K562 (cell line): ENCODE results near the gene PHTF2. TPM values are rescaled to one million over a fixed set of nuclear protein-coding genes. Genes with fewer than 3 reads are reported as not detected.

ENCODE experiments used
- ATAC-seq: fragments of 200-7000 bp; cut with Tn5 transposase; 3 replicates; pipeline ENCODE4 v1.9.1; 2020; ENCODE audit warnings: moderate library complexity
- BruUV-seq: library from RNA; stranded (reverse); fragments of 400-500 nt; replicated peaks from 2 replicates; lab custom pipeline; 2021; lab: Mats Ljungman, UMichigan
- CTCF ChIA-PET: fragments of 300-600 bp; formaldehyde crosslinking; extraction: SDS; loops from one replicate; lab custom pipeline; 2021; ENCODE audit warnings: low intra/inter-chr PET ratio; lab: Yijun Ruan, JAX
- POLR2A ChIA-PET: fragments of 300-600, 350-650 bp; sonication (Branson Sonifier 250); formaldehyde crosslinking; extraction: SDS; loops from one replicate; lab custom pipeline; 2021; ENCODE audit warnings: antibody characterized with exemption, inconsistent platforms; lab: Yijun Ruan, JAX
- DNase-seq, 4 experiments: peaks; one replicate each; pipeline versions ENCODE4 v3.0.0 to v3.0.0-alpha.2; 2011 to 2018; ENCODE audit warnings: low spot score in 3 of 4, mixed read lengths in 3 of 4; ENCODE audit errors: extremely low read depth in 1 of 4
- FAIRE-seq: peaks from 2 replicates; lab custom pipeline; 2011; peaks lifted over from hg19 to GRCh38; lab: Jason Lieb, UNC
- H2AFZ ChIP-seq: 2 replicates; pipeline ENCODE4 v1.6.0; 2011; ENCODE audit warnings: low read depth, low read length, control low read depth, inconsistent platforms
- H3K27ac ChIP-seq: fragments of 200-600 bp; 3 replicates; pipeline ENCODE4 v1.8.0; 2011; ENCODE audit warnings: low read depth, mild to moderate bottlenecking, control low read depth, inconsistent platforms, low read length, moderate library complexity, mixed read lengths; ENCODE audit errors: extremely low read depth
- H3K27me3 ChIP-seq, 2 experiments: fragments of 300-600 bp in 1 of 2; 2 replicates in 1 of 2; 3 replicates in 1 of 2; pipeline versions ENCODE4 v1.6.0 to v1.8.0; 2011; ENCODE audit warnings: inconsistent platforms in 2 of 2, low read length in 2 of 2, mild to moderate bottlenecking in 1 of 2, mixed read lengths in 1 of 2, moderate library complexity in 1 of 2; ENCODE audit not compliant: control insufficient read depth in 2 of 2, insufficient read depth in 2 of 2
- H3K36me3 ChIP-seq: fragments of 300-600 bp; 3 replicates; pipeline ENCODE4 v1.8.0; 2011; ENCODE audit warnings: mild to moderate bottlenecking, low read length, inconsistent platforms; ENCODE audit not compliant: control insufficient read depth, insufficient read depth
- H3K4me1 ChIP-seq, 2 experiments: fragments of 200-600 bp in 1 of 2; replicated peaks in 1 of 2; 2 replicates in 1 of 2; 3 replicates in 1 of 2; pipeline versions ENCODE4 v1.5.1 to v1.8.0; 2011; ENCODE audit warnings: inconsistent platforms in 2 of 2, low read length in 2 of 2, mild to moderate bottlenecking in 1 of 2, mixed read lengths in 1 of 2, moderate library complexity in 1 of 2; ENCODE audit not compliant: control insufficient read depth in 2 of 2, insufficient read depth in 2 of 2
- H3K4me2 ChIP-seq: 2 replicates; pipeline ENCODE4 v1.6.1; 2011; ENCODE audit warnings: low read length, control low read depth, inconsistent platforms, mixed read lengths; ENCODE audit not compliant: insufficient read depth
- H3K4me3 ChIP-seq: fragments of 200-600 bp; sonication (generic), shearing (Covaris generic); 2 replicates; pipeline ENCODE4 v1.5.1; 2016; ENCODE audit warnings: control low read depth, inconsistent platforms
- H3K79me2 ChIP-seq: fragments of 200-600 bp; 3 replicates; pipeline ENCODE4 v1.8.0; 2011; ENCODE audit warnings: low read length, inconsistent platforms; ENCODE audit not compliant: control insufficient read depth, insufficient read depth
- H3K9ac ChIP-seq, 2 experiments: 2 replicates each; pipeline versions ENCODE4 v1.6.0 to v1.6.1; 2011; ENCODE audit warnings: low read depth in 2 of 2, low read length in 2 of 2, control low read depth in 1 of 2, inconsistent platforms in 1 of 2, mild to moderate bottlenecking in 1 of 2, mixed read lengths in 1 of 2; ENCODE audit not compliant: insufficient read depth in 1 of 2
- H3K9me1 ChIP-seq: one replicate; pipeline ENCODE4 v1.6.0; 2011; ENCODE audit warnings: inconsistent platforms, mild to moderate bottlenecking, low read length, moderate library complexity; ENCODE audit not compliant: control insufficient read depth, insufficient read depth
- H3K9me3 ChIP-seq: replicated peaks from 2 replicates; pipeline ENCODE4 v1.5.1; 2011; ENCODE audit warnings: low read depth, low read length, inconsistent platforms; ENCODE audit not compliant: control insufficient read depth, insufficient read depth
- H4K20me1 ChIP-seq: replicated peaks from 2 replicates; pipeline ENCODE4 v1.6.1; 2011; ENCODE audit warnings: low read length, inconsistent platforms, mixed read lengths; ENCODE audit not compliant: control insufficient read depth, insufficient read depth
- HMG20A ChIP-seq: fragments of 450-650 bp; formaldehyde crosslinking; conservative IDR thresholded peaks from 2 replicates; pipeline ENCODE4 v1.4.0; 2020; ENCODE audit warnings: mild to moderate bottlenecking, mixed read lengths
- KHSRP ChIP-seq: fragments of 450-650 bp; IDR thresholded peaks from 2 replicates; pipeline ENCODE4 v1.6.1; 2017
- NBN ChIP-seq: fragments of 450-650 bp; IDR thresholded peaks from 2 replicates; pipeline ENCODE4 v1.6.1; 2016; ENCODE audit warnings: low read depth, mild to moderate bottlenecking
- RCOR1 ChIP-seq, 2 experiments: IDR thresholded peaks; 2 replicates each; pipeline ENCODE4 v1.6.1; 2012; ENCODE audit warnings: low read depth in 2 of 2, low read length in 2 of 2, borderline replicate concordance in 1 of 2, improper control_type of control experiment in 1 of 2
- SPI1 ChIP-seq: IDR thresholded peaks from 2 replicates; pipeline ENCODE4 v1.6.1; 2011; ENCODE audit warnings: low read depth, low read length, control low read depth, borderline replicate concordance
- ZNF140 ChIP-seq: fragments of 250-450 bp; sonication (Bioruptor Pico); IDR thresholded peaks from 2 replicates; pipeline ENCODE4 v1.8.0; 2021; ENCODE audit warnings: moderate library complexity, mild to moderate bottlenecking, inconsistent platforms
- WGBS: fragments of 100-300 bp; shearing (Covaris generic); methylation state at CpG from one replicate; pipeline ENCODE4 v1.1.6; 2016; ENCODE audit warnings: low coverage, mixed read lengths; ENCODE audit not compliant: insufficient coverage; ENCODE audit errors: missing lambda C conversion rate; 5-methylcytosine and 5-hydroxymethylcytosine counted together
- in situ Hi-C: fragments of 300-500 bp; cut with MboI; formaldehyde crosslinking; loops from 4 replicates; pipeline ENCODE4 v1.15.0; 2018; ENCODE audit warnings: inconsistent platforms, mixed read lengths
- intact Hi-C: fragments of 100-400 bp; cut with micrococcal nuclease; formaldehyde crosslinking; loops from 2 replicates; pipeline ENCODE4 v1.14.2; 2022
- polyA plus RNA-seq, 8 experiments: library from polyadenylated mRNA; depleted of rRNA in 4 of 8; stranded (reverse) in 5 of 8; unstranded in 3 of 8; fragments of >200 nt; fragmentation: Nextera tagmentation in 2 of 8; fragmentation: Illumina TruSeq in 1 of 8; extraction: Ambion mirVana in 2 of 8; extraction: Trizol in 1 of 8; gene quantifications; 2 replicates each; pipeline versions ENCODE4 v1.2.1 to v1.2.3, GENCODE V29; 2011 to 2014; ENCODE audit warnings: inconsistent platforms in 1 of 8, missing spikeins in 1 of 8
- total RNA-seq, 7 experiments: library from RNA; depleted of rRNA in 6 of 7; stranded (reverse); fragments of >200 nt in 6 of 7; fragmentation: Illumina TruSeq in 2 of 7; extraction: Trizol in 2 of 7; gene quantifications; 2 replicates each; pipeline versions ENCODE4 v1.2.1 to v1.2.3, GENCODE V29; 2011 to 2021; ENCODE audit warnings: low replicate concordance in 1 of 7
- TF ChIP-seq, protein P1 (sequence below), 2 experiments: fragments of 450-650 bp in 1 of 2; sonication (generic) in 1 of 2; formaldehyde crosslinking in 1 of 2; IDR thresholded peaks in 1 of 2; conservative IDR thresholded peaks in 1 of 2; 2 replicates each; pipeline versions ENCODE4 v1.6.1 to v1.8.1; 2016 to 2023; ENCODE audit warnings: mild to moderate bottlenecking in 2 of 2, moderate library complexity in 2 of 2, inconsistent platforms in 1 of 2, missing genetic modification reagents in 1 of 2
- TF ChIP-seq, protein P2 (sequence below): fragments of 250-450 bp; sonication (Bioruptor Pico); IDR thresholded peaks from 2 replicates; pipeline ENCODE4 v1.4.0; 2020; ENCODE audit warnings: mild to moderate bottlenecking, moderate library complexity, borderline replicate concordance
- TF ChIP-seq, protein P3 (sequence below): fragments of 250-450 bp; sonication (Bioruptor Pico); IDR thresholded peaks from 2 replicates; pipeline ENCODE4 v1.5.0; 2021

Gene PHTF2
- total and polyA plus RNA-seq, 9 of the 15 experiments (the other 6 are each of a cell fraction or from before 2014, with no cell fraction given) = 17.9 to 43.6 (median 25.4) TPM

DNA sequence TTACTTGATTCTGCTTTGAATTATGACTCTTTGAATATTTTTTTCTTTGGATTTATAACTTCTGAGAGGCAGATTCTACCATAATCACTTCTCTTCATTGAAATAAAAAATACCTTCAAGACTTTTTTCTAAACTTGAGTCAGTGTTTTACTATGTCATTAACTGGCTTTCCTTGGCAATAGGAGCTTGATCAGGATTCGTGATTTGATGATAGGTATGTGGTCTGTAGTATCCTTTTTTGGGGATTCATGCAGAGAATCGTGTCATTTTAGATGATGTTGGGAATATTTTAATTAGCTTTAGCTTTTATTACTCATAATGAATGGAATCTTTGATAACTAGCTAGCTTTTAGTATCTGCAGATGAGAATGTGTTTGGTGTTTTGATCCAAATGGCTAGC, 83.3 kb downstream of the PHTF2 start:
- Histone ChIP-seq H3K9ac (no peak overlapping the region), H3K9me1 (no peaks in the 10 kb centered on the region), H3K4me1 (no peaks in the 10 kb centered on the region), H4K20me1 (no peaks in the 10 kb centered on the region), H3K79me2 (peaks cover 47% of the 10 kb centered on the region), H3K27me3 (no peaks in the 10 kb centered on the region), H3K27ac (no peak overlapping the region), H3K36me3 (no peaks in the 10 kb centered on the region), H3K4me3 (no peak overlapping the region), H2AFZ (no peak overlapping the region), H3K9me3 (no peaks in the 10 kb centered on the region), H3K4me2 (no peak overlapping the region)
- ATAC-seq (no peak), FAIRE-seq (no peak), DNase-seq (no peak)
- CTCF ChIA-PET = no interaction called here
- POLR2A ChIA-PET = no interaction called here
- intact Hi-C loops (no loop called here), in situ Hi-C loops (no loop called here)
- no peak for TF ChIP-seq HMG20A (CRISPR knock-in tag)
- TF ChIP-seq NBN = no peak
- no peak for TF ChIP-seq RCOR1 (IDR thresholded peaks at IDR 0.05; ENCODE audit: borderline replicate concordance in 1 of 2, low read depth in 2 of 2, low read length in 2 of 2)
- TF ChIP-seq, protein P1, sequence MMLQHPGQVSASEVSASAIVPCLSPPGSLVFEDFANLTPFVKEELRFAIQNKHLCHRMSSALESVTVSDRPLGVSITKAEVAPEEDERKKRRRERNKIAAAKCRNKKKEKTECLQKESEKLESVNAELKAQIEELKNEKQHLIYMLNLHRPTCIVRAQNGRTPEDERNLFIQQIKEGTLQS (IDR thresholded peaks at IDR 0.05) = no peak
- TF ChIP-seq, protein P1 (CRISPR knock-in tag; conservative IDR thresholded peaks at IDR 0.05) = no peak
- no peak for TF ChIP-seq KHSRP
- TF ChIP-seq ZNF140 (CRISPR knock-in tag) = no peak
- TF ChIP-seq, protein P2, sequence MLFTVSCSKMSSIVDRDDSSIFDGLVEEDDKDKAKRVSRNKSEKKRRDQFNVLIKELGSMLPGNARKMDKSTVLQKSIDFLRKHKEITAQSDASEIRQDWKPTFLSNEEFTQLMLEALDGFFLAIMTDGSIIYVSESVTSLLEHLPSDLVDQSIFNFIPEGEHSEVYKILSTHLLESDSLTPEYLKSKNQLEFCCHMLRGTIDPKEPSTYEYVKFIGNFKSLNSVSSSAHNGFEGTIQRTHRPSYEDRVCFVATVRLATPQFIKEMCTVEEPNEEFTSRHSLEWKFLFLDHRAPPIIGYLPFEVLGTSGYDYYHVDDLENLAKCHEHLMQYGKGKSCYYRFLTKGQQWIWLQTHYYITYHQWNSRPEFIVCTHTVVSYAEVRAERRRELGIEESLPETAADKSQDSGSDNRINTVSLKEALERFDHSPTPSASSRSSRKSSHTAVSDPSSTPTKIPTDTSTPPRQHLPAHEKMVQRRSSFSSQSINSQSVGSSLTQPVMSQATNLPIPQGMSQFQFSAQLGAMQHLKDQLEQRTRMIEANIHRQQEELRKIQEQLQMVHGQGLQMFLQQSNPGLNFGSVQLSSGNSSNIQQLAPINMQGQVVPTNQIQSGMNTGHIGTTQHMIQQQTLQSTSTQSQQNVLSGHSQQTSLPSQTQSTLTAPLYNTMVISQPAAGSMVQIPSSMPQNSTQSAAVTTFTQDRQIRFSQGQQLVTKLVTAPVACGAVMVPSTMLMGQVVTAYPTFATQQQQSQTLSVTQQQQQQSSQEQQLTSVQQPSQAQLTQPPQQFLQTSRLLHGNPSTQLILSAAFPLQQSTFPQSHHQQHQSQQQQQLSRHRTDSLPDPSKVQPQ (CRISPR knock-in tag) = no peak
- TF ChIP-seq, protein P3, sequence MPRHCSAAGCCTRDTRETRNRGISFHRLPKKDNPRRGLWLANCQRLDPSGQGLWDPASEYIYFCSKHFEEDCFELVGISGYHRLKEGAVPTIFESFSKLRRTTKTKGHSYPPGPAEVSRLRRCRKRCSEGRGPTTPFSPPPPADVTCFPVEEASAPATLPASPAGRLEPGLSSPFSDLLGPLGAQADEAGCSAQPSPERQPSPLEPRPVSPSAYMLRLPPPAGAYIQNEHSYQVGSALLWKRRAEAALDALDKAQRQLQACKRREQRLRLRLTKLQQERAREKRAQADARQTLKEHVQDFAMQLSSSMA (CRISPR knock-in tag) = no peak
- no peak for TF ChIP-seq SPI1
- 66% methylated on average over 2 of the region's 2 CpGs for WGBS
- no TSS peak for BruUV-seq
